ENCODE measurements around the gene SMIM21. TPM values are rescaled to one million over a fixed set of nuclear protein-coding genes. Genes with fewer than 3 reads are reported as not detected.
A peak's percentile ranks its signal among the peaks of the same experiment; 100 is the strongest.

SMIM21 gene
- total RNA-seq, 4 donors from 2014 or later, result not detected

DNA sequence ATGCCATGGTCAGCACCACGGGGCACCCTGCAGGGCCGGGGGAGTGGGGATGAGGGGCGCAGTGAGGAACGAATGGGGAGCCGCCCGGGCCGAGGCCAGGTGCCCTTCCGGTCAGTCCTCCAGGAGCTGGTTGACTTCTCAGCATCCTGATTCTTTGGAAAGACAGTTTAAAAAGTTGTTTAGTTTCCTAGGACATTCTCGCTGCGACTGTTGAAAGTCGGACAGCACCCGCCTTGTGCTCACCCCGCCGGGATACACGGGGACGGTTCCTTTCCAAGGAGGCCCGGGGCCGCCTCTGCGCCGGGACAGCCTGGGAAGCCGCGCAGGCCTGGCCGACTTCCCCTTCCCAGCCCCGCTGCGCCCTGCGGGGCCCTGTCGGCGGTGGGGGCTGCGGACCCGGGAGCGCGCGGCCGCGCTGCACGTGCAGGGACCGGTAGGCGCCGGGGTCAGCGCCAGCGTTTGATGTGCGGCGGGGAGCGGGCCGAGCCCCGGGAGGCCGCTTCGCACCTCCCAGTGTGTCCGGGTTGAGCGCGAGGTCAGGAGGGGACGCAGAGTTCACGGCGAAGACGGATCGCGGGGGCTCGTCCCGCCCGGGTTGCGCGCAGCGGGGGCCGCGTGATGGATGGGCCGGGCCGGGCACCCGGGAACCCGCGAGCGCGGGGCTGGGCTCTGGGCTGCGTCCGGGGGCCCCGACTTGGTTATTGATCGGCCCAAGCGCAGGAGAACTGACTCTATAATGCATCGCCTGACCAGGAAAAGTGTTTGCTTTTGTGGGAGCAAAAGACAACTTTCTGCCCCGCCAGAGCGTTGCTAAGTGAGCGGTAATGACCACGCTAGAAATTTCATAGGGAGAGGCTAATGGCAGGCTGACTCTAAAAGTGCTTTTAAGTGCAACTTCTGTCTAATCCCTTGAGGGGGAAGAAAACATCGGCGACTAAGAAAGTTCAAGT lies 28.0 kb upstream of the SMIM21 start:
- H3K9me3 ChIP-seq, result no peaks in the 10 kb centered on the region
- peaks cover 0 to 15% (median 9%) of the 10 kb centered on the region in 3 donors for H3K27me3 ChIP-seq
- TF ChIP-seq, protein P1, sequence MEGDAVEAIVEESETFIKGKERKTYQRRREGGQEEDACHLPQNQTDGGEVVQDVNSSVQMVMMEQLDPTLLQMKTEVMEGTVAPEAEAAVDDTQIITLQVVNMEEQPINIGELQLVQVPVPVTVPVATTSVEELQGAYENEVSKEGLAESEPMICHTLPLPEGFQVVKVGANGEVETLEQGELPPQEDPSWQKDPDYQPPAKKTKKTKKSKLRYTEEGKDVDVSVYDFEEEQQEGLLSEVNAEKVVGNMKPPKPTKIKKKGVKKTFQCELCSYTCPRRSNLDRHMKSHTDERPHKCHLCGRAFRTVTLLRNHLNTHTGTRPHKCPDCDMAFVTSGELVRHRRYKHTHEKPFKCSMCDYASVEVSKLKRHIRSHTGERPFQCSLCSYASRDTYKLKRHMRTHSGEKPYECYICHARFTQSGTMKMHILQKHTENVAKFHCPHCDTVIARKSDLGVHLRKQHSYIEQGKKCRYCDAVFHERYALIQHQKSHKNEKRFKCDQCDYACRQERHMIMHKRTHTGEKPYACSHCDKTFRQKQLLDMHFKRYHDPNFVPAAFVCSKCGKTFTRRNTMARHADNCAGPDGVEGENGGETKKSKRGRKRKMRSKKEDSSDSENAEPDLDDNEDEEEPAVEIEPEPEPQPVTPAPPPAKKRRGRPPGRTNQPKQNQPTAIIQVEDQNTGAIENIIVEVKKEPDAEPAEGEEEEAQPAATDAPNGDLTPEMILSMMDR (IDR thresholded peaks at IDR 0.05 in 4 of 5, conservative IDR thresholded peaks at IDR 0.05 in 1 of 5), result no peak
- TF ChIP-seq POLR2A (IDR thresholded peaks at IDR 0.05), result no peak
- no peak overlapping the region for H3K27ac ChIP-seq
- no peaks in the 10 kb centered on the region for H3K36me3 ChIP-seq
- in situ Hi-C loops (cut with MboI; ENCODE audit: low sequenced_read_pairs in 4 of 4), result loop anchor here in 2 of 4 donors (25.0 kb wide), 1 partner anchor 293 kb away; no protein-coding TSS in a partner anchor
- peak overlapping the region; percentile 15 to 48 (median 38) for H3K4me3 ChIP-seq
- H3K4me1 ChIP-seq, result no peaks in the 10 kb centered on the region
- no peak for DNase-seq
- intact Hi-C loops (cut with DNase I; ENCODE audit: low total_unique reads), result no loop called here
- ATAC-seq, result no peak

DNA sequence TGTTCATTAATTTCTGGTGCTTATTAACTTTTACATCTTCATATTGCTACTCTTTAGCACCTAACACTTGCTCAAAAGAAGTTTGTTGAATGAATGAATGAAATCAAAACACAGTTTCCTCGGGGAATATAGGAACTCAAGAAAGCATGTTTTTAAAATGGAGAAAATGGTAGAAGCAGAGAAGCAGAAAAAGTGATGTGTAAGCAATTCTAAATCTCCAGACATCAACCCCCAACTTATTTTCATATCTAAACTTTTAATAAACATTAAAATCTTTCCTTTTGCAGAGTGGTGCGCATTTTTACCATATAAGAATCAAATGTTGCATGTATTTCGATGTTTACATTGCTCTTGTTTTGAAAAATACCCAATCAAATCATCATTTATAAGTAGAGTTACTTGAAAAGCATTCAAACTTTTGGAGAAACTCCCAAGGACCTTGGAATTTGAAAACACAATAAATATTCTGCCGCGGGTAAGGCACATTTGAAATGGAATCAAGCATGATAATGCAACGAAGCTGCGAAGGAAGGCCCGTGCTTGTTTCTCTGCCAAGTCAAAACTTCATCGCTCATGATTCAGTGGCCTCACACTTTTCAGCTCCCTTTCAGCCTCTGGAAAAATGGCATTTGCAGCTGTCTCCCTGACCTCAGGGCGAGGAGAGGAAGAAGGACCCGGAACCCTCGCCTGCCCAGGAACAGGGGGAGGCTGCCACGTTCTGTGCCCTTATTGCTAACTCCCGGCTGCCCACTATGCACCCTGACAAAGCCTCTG lies 26.7 kb upstream of the SMIM21 start:
- in situ Hi-C loops (cut with MboI; ENCODE audit: low sequenced_read_pairs in 4 of 4), result loop anchor here in 2 of 4 donors (25.0 kb wide), 1 partner anchor 292 kb away; no protein-coding TSS in a partner anchor

DNA sequence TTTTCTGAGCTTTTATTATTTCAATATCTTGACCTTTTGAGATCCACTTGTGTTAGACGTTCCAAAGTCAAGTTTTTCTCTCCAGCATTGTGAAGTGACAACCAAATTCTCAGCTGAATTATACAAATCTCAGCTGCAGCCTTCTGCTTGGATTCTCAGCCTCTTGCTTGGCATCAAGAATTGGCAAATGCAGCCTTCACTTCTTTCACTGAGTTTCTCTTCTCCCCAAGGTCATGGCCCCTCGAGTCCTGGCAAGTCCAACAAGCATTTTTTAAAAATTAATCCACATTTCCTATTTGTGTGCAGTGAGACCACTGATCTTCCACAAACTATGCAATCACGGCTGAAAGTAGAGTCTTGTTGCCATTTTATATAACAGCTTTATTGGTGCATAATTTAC lies 23.4 kb upstream of the SMIM21 start:
- no peak overlapping the region for H3K27ac ChIP-seq
- ATAC-seq (no peak), DNase-seq (no peak)
- no peaks in the 10 kb centered on the region for H3K4me1 ChIP-seq
- no peak overlapping the region for H3K4me3 ChIP-seq
- no peaks in the 10 kb centered on the region for H3K36me3 ChIP-seq
- H3K27me3 ChIP-seq, result peaks cover 0 to 10% (median 5%) of the 10 kb centered on the region in 3 donors
- H3K9me3 ChIP-seq, result no peaks in the 10 kb centered on the region
- intact Hi-C loops (cut with DNase I; ENCODE audit: low total_unique reads), result no loop called here
- TF ChIP-seq, protein P1 (IDR thresholded peaks at IDR 0.05 in 4 of 5, conservative IDR thresholded peaks at IDR 0.05 in 1 of 5), result no peak
- no peak for TF ChIP-seq POLR2A (IDR thresholded peaks at IDR 0.05)
- in situ Hi-C loops (cut with MboI; ENCODE audit: low sequenced_read_pairs in 4 of 4), result loop anchor here in 2 of 4 donors (25.0 kb wide), 1 partner anchor 289 kb away; no protein-coding TSS in a partner anchor

More for the DNA sequence above, 26.7 kb upstream of the SMIM21 start:
- H3K27me3 ChIP-seq, result peaks cover 0 to 15% (median 9%) of the 10 kb centered on the region in 3 donors
- H3K4me3 ChIP-seq, result no peak overlapping the region
- H3K4me1 ChIP-seq, result no peaks in the 10 kb centered on the region
- TF ChIP-seq, protein P1 (IDR thresholded peaks at IDR 0.05 in 4 of 5, conservative IDR thresholded peaks at IDR 0.05 in 1 of 5), result no peak
- TF ChIP-seq POLR2A (IDR thresholded peaks at IDR 0.05), result no peak
- DNase-seq, result no peak
- intact Hi-C loops (cut with DNase I; ENCODE audit: low total_unique reads), result no loop called here
- no peak overlapping the region for H3K27ac ChIP-seq
- no peaks in the 10 kb centered on the region for H3K36me3 ChIP-seq
- H3K9me3 ChIP-seq, result no peaks in the 10 kb centered on the region
- no peak for ATAC-seq

DNA sequence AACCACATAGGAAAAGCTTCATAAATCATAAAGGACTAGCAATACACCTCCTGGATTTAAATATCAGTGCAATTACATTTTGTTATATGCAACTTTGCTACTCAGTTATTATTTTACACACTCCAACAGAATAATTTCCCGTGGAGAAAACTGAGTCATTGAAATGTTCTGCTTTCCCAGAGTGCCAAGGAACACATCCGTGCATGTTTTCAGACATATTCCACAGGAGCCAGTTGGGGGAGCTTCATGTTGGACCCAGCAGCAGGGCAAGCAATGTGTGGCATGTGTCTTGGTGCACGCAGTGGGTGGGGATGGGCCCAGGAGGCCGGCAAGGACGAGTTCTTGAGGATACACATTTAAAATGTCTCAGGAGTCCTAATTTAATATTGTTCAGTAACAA lies 14.4 kb upstream of the SMIM21 start:
- no peak for TF ChIP-seq POLR2A (IDR thresholded peaks at IDR 0.05)
- TF ChIP-seq, protein P1 (IDR thresholded peaks at IDR 0.05 in 4 of 5, conservative IDR thresholded peaks at IDR 0.05 in 1 of 5), result no peak
- no peak overlapping the region for H3K4me3 ChIP-seq
- intact Hi-C loops (cut with DNase I; ENCODE audit: low total_unique reads) (no loop called here), in situ Hi-C loops (cut with MboI; ENCODE audit: low sequenced_read_pairs in 4 of 4) (no loop called here)
- no peaks in the 10 kb centered on the region for H3K9me3 ChIP-seq
- no peak for ATAC-seq
- H3K27me3 ChIP-seq, result peaks cover 0 to 14% (median 5%) of the 10 kb centered on the region in 3 donors
- H3K27ac ChIP-seq, result no peak overlapping the region
- H3K4me1 ChIP-seq, result no peaks in the 10 kb centered on the region
- H3K36me3 ChIP-seq, result no peaks in the 10 kb centered on the region
- DNase-seq, result no peak

Data from gastrocnemius medialis (tissue), 4 donors.